Spinal cord (tissue), 10 donors: Measurements from ENCODE around the gene ARSD. TPM values are rescaled to one million over a fixed set of nuclear protein-coding genes. Genes with fewer than 3 reads are reported as not detected.
"Not testable (repeated sequence)": the region's sequence is repeated elsewhere in the genome, so short reads cannot be mapped to it uniquely, and the experiment has no call there.

Source experiments
- DNase-seq, 6 donors: peaks; one replicate each; pipeline versions ENCODE4 v3.0.0 to v3.0.0-alpha.2; 2013 to 2015; ENCODE audit warnings: low spot score in 6 of 6, low read depth in 4 of 6
- H3K27ac ChIP-seq: one replicate; pipeline ENCODE4 v1.5.1; 2013; ENCODE audit warnings: low read depth, low read length, control low read depth
- H3K27me3 ChIP-seq: one replicate; pipeline ENCODE4 v1.6.1; 2013; ENCODE audit warnings: low read length; ENCODE audit not compliant: control insufficient read depth, insufficient read depth
- H3K36me3 ChIP-seq: one replicate; pipeline ENCODE4 v1.6.1; 2013; ENCODE audit warnings: low read length; ENCODE audit not compliant: control insufficient read depth, insufficient read depth
- H3K4me1 ChIP-seq: one replicate; pipeline ENCODE4 v1.6.1; 2013; ENCODE audit warnings: low read length; ENCODE audit not compliant: control insufficient read depth, insufficient read depth
- H3K4me3 ChIP-seq: one replicate; pipeline ENCODE4 v1.5.1; 2013; ENCODE audit warnings: low read depth, low read length, control low read depth
- H3K9me3 ChIP-seq: one replicate; pipeline ENCODE4 v1.6.1; 2013; ENCODE audit warnings: low read length; ENCODE audit not compliant: control insufficient read depth, insufficient read depth
- WGBS: methylation state at CpG from one replicate; pipeline ENCODE4 v1.1.5; 2013; ENCODE audit warnings: missing lambda C conversion rate; ENCODE audit not compliant: insufficient coverage; 5-methylcytosine and 5-hydroxymethylcytosine counted together
- polyA plus RNA-seq, 2 donors: library from polyadenylated mRNA; unstranded; fragments of 120-200 nt; gene quantifications; one replicate each; pipeline ENCODE4 v1.2.1, GENCODE V29; 2013; ENCODE audit not compliant: insufficient read length in 2 of 2
- total RNA-seq, 2 donors: library from RNA; depleted of rRNA in 1 of 2; stranded (reverse); fragments of 120-200 nt in 1 of 2; fragments of >200 nt in 1 of 2; gene quantifications; one replicate each; pipeline versions ENCODE4 v1.2.3 to v1.2.4, GENCODE V29; 2013 to 2014
- donor health status: healthy.

The ARSD gene
- total and polyA plus RNA-seq, 4 donors = 14.5 to 32.9 (median 16.7) TPM

- WGBS = 55% methylated on average over 12 of the region's 16 CpGs
- Histone ChIP-seq H3K4me1 (peaks cover 15% of the 10 kb centered on the region), H3K27ac (peak overlapping the region; percentile 25)
- DNase-seq = peak in 1 of 6 donors; percentile 9
- not testable (repeated sequence) for H3K9me3 ChIP-seq, H3K4me3 ChIP-seq, H3K27me3 ChIP-seq, H3K36me3 ChIP-seq
These were observed 35.1 kb upstream of the ARSD start for GRCh38 chrX:2963992-2964794.

DNA sequence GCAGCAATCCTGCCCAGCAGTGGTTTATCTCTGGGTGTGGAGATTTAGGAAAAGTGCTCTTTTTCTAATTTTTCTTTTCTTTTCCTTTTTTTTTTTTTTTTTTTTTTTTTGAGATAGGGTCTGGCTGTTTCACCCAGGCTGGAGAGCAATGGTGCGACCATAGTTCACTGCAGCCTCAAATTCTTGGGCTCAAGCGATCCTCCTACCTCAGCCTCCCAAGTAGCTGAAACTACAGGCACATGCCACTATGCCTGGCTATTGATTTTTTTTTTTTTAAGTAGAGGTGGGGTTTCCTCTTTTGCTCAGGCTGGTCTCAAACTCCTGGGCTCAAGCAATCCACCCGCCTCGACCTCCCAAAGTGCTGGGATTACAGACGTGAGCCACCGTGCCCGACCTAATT is 34.3 kb upstream of the ARSD start:
- not testable (repeated sequence) for H3K27ac ChIP-seq, H3K9me3 ChIP-seq, H3K36me3 ChIP-seq, H3K4me3 ChIP-seq, H3K27me3 ChIP-seq, DNase-seq
- peaks cover 15% of the 10 kb centered on the region for H3K4me1 ChIP-seq
- WGBS = no CpG with 5 or more reads among the region's 7 CpGs

DNA sequence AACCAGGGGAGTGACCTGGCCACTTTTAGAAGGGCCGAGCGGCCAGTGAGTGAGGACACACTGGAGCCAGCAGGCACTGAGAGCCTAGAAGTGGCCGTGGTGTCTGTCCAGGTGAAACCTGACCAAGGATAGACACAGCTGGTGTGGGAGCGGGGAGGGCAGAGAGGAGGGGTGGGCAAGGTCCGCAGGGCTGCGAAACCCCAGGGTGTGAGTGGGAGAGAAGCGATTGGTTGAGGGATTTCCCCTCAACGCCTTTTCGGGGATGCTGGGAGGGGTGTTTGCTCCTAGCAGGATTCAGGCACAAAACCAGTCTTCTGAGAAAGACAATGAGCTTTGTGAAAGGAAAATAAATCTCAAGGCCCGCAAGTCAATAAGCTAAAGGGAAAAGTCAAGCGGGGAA is 33.2 kb upstream of the ARSD start:
- DNase-seq = peak in 1 of 6 donors; percentile 26
- Histone ChIP-seq H3K4me1 (peaks cover 5% of the 10 kb centered on the region), H3K27ac (no peak overlapping the region), H3K9me3 (no peaks in the 10 kb centered on the region), H3K4me3 (no peak overlapping the region), H3K27me3 (peaks cover 4% of the 10 kb centered on the region), H3K36me3 (no peaks in the 10 kb centered on the region)
- 53% methylated on average over 11 of the region's 11 CpGs for whole genome bisulfite sequencing

GRCh38 chrX:2960861-2961515 is 31.8 kb upstream of the ARSD start:
- peaks cover 3% of the 10 kb centered on the region for H3K4me1 ChIP-seq
- no peaks in the 10 kb centered on the region for H3K9me3 ChIP-seq
- H3K27ac ChIP-seq = no peak overlapping the region
- 76% methylated on average over 14 of the region's 14 CpGs for WGBS
- H3K36me3 ChIP-seq = no peaks in the 10 kb centered on the region
- H3K4me3 ChIP-seq = no peak overlapping the region
- H3K27me3 ChIP-seq = peaks cover 4% of the 10 kb centered on the region
- DNase-seq = no peak

DNA sequence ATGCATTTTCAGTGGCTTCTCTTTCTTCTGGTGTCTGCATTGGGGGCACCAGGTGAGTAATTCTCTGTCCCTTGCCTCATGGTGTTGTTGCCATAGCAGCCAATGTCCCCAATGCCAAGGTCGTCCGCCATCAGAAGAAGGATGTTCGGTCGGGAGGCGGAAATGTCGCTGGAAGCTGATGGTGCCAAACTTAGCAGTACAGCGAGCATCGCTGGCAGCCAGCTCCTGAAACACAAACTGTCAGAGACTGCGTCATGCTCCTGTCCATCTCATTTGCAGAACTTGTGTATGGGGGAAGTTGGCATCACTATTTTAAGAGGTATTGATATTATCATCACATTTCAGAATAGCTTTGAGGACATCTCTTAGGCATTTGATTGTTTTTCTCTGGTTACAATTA is 29.1 kb upstream of the ARSD start:
- H3K4me3 ChIP-seq = no peak overlapping the region

DNA sequence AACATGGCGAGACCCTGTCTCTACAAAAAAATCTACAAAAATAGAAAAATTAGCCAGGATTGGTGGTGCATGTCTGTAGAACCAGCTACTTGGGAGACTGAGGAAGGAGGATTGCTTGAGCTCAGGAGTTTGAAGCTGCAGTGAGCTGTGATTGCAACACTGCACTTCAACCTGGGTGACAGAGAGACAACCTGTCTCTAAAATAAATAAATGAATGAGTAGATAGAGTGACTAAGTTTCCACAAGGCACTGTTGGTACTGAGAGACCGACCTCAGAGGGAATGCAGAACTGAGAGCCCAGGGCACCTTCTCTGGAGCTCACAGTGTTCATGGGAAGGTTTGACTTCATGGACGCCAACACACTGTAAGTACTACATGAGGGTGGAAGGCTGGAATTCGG is 26.7 kb upstream of the ARSD start:
- Histone ChIP-seq H3K4me1 (no peaks in the 10 kb centered on the region), H3K27ac (no peak overlapping the region), H3K9me3 (no peaks in the 10 kb centered on the region), H3K27me3 (no peaks in the 10 kb centered on the region), H3K4me3 (no peak overlapping the region), H3K36me3 (no peaks in the 10 kb centered on the region)
- DNase-seq = no peak
- WGBS = 100% methylated on average over 3 of the region's 4 CpGs

More for the DNA sequence above, 29.1 kb upstream of the ARSD start:
- Histone ChIP-seq H3K9me3 (no peaks in the 10 kb centered on the region), H3K27me3 (peaks cover 4% of the 10 kb centered on the region), H3K36me3 (no peaks in the 10 kb centered on the region), H3K4me1 (peaks cover 3% of the 10 kb centered on the region), H3K27ac (no peak overlapping the region)
- peak in 2 of 6 donors; percentile 27 to 47 for DNase-seq
- 54% methylated on average over 4 of the region's 9 CpGs for WGBS

- 95% methylated on average over 6 of the region's 10 CpGs for WGBS
These were observed 26.1 kb upstream of the ARSD start for GRCh38 chrX:2955281-2955680.

GRCh38 chrX:2954541-2954940 is 25.4 kb upstream of the ARSD start:
- Histone ChIP-seq H3K9me3 (no peaks in the 10 kb centered on the region), H3K36me3 (no peaks in the 10 kb centered on the region), H3K4me3 (no peak overlapping the region), H3K27ac (no peak overlapping the region), H3K4me1 (no peaks in the 10 kb centered on the region), H3K27me3 (no peaks in the 10 kb centered on the region)
- no peak for DNase-seq
- WGBS = no CpG with 5 or more reads among the region's 4 CpGs

More at GRCh38 chrX:2955281-2955680, 26.1 kb upstream of the ARSD start:
- Histone ChIP-seq H3K27me3 (no peaks in the 10 kb centered on the region), H3K36me3 (no peaks in the 10 kb centered on the region), H3K4me1 (no peaks in the 10 kb centered on the region), H3K27ac (no peak overlapping the region), H3K9me3 (no peaks in the 10 kb centered on the region), H3K4me3 (no peak overlapping the region)
- DNase-seq = no peak

DNA sequence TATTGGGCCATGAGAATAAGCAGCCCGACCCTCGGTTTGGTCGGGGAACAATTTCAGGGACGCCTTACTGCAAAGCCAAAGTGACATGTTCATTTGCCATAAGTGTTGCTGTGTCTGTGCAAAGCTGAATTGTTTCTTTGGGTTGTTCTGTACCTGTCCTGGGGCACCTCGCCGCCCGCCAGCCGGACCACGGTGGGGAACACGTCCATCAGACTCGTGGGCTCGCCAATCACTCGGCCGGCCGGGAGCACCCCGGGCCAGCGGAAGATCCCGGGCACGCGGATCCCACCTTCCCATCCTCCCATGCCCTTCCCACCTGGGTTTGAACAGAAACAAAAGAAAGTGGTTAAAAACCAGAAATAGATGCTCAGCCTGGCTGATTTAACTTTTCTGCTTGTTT is 8.8 kb upstream of the ARSD start:
- not testable (repeated sequence) for DNase-seq, H3K27me3 ChIP-seq, H3K4me3 ChIP-seq, H3K27ac ChIP-seq, H3K9me3 ChIP-seq, H3K4me1 ChIP-seq, H3K36me3 ChIP-seq
- WGBS = 88% methylated on average over 17 of the region's 20 CpGs
